Ovary (tissue), 9 donors: ENCODE data around the gene DRC1. TPM values are rescaled to one million over a fixed set of nuclear protein-coding genes. Genes with fewer than 3 reads are reported as not detected.

ENCODE experiments used
- DNase-seq, 5 donors: peaks; one replicate each; pipeline ENCODE4 v3.0.0-alpha.2; 2019 to 2020
- H3K27ac ChIP-seq, 2 donors: fragments of 200-600 bp; one replicate each; pipeline versions ENCODE4 v1.5.1 to v1.8.0; 2019 to 2022
- H3K27me3 ChIP-seq: fragments of 200-600 bp; one replicate; pipeline ENCODE4 v1.8.0; 2022
- H3K36me3 ChIP-seq: fragments of 200-600 bp; sonication (generic); one replicate; pipeline ENCODE4 v1.5.1; 2019
- H3K4me1 ChIP-seq: one replicate; pipeline ENCODE4 v1.8.1; 2013; ENCODE audit warnings: mild to moderate bottlenecking, moderate library complexity; ENCODE audit not compliant: insufficient read depth
- H3K4me3 ChIP-seq: fragments of 200-600 bp; sonication (generic); one replicate; pipeline ENCODE4 v1.5.1; 2017
- H3K9me3 ChIP-seq, 2 donors: fragments of 200-600 bp in 1 of 2; sonication (generic) in 1 of 2; one replicate each; pipeline versions ENCODE4 v1.5.1 to v1.8.1; 2013 to 2019; ENCODE audit warnings: mild to moderate bottlenecking in 1 of 2, moderate library complexity in 1 of 2
- EP300 ChIP-seq: sonication (generic); formaldehyde crosslinking; IDR thresholded peaks from one replicate; pipeline ENCODE4 v1.6.1; 2017; ENCODE audit warnings: antibody characterized with exemption
- POLR2A ChIP-seq: fragments of 450-650 bp; IDR thresholded peaks from one replicate; pipeline ENCODE4 v1.6.1; 2017; ENCODE audit warnings: antibody characterized with exemption, mild to moderate bottlenecking, moderate library complexity
- WGBS, 3 donors: extraction: QIAGEN DNeasy Blood & Tissue Kit in 1 of 3; methylation state at CpG; one replicate each; pipeline versions ENCODE4 v1.1.5 to v1.1.7; 2013 to 2017; 5-methylcytosine and 5-hydroxymethylcytosine counted together
- intact Hi-C, 4 donors: fragments of 100-400 bp; cut with DNase I; formaldehyde crosslinking; loops; one replicate each; pipeline versions ENCODE4 v1.11.0 to v1.15.1; 2022 to 2023
- polyA plus RNA-seq, 2 donors: library from polyadenylated mRNA; stranded (reverse); fragments of 200-250 nt in 1 of 2; fragments of 350-450 nt in 1 of 2; fragmentation: Illumina TruSeq in 1 of 2; extraction: RNeasy Lipid Tissue Mini Kit (QIAGEN cat#74804) in 1 of 2; gene quantifications; one replicate each; pipeline ENCODE4 v1.2.3, GENCODE V29; 2013 to 2014
- total RNA-seq, 7 donors: library from RNA; depleted of rRNA in 2 of 7; stranded (reverse); fragments of >200 nt in 2 of 7; fragmentation: NEBNext Ultra II Directional in 3 of 7; extraction: Animal tissue kit (Norgen Biotek cat#: 25700) in 3 of 7; gene quantifications; one replicate each; pipeline versions ENCODE4 v1.1.0 to v1.2.4, GENCODE V29; 2016 to 2023
- TF ChIP-seq, protein P1 (sequence below), 3 donors: fragments of 450-650 bp in 2 of 3; fragments of 200-600 bp in 1 of 3; IDR thresholded peaks; one replicate each; pipeline versions ENCODE4 v1.5.1 to v1.8.0; 2016 to 2022; ENCODE audit warnings: antibody characterized with exemption in 3 of 3, mild to moderate bottlenecking in 1 of 3
- donor health status: DM: no; HTN: no; CAD: no; lungs with moderate emphysema.
- donor health status: DM: no; HTN: no; CAD: no.
- donor health status: Bipolar disorder and iron deficiency.
- donor health status: DM: yes; HTN: yes; CAD: no.
- donor health status: DM: no; HTN: no; CAD: no.
- donor health status: DM: yes; HTN: yes; CAD: no.

Gene DRC1
- total and polyA plus RNA-seq, 9 donors: 0.05 to 11.8 (median 1.2) TPM; not detected in 3

GRCh38 chr2:26469092-26469710, 67.5 kb downstream of the DRC1 start:
- Histone ChIP-seq H3K27me3 (no peaks in the 10 kb centered on the region), H3K36me3 (no peaks in the 10 kb centered on the region), H3K9me3 (no peaks in the 10 kb centered on the region), H3K4me1 (no peaks in the 10 kb centered on the region), H3K27ac (no peak overlapping the region), H3K4me3 (no peak overlapping the region)
- TF ChIP-seq EP300: no peak
- TF ChIP-seq POLR2A: no peak
- TF ChIP-seq, protein P1, sequence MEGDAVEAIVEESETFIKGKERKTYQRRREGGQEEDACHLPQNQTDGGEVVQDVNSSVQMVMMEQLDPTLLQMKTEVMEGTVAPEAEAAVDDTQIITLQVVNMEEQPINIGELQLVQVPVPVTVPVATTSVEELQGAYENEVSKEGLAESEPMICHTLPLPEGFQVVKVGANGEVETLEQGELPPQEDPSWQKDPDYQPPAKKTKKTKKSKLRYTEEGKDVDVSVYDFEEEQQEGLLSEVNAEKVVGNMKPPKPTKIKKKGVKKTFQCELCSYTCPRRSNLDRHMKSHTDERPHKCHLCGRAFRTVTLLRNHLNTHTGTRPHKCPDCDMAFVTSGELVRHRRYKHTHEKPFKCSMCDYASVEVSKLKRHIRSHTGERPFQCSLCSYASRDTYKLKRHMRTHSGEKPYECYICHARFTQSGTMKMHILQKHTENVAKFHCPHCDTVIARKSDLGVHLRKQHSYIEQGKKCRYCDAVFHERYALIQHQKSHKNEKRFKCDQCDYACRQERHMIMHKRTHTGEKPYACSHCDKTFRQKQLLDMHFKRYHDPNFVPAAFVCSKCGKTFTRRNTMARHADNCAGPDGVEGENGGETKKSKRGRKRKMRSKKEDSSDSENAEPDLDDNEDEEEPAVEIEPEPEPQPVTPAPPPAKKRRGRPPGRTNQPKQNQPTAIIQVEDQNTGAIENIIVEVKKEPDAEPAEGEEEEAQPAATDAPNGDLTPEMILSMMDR (IDR thresholded peaks at IDR 0.05): no peak
- intact Hi-C loops: no loop called here
- WGBS, 3 donors: 19 to 27% (median 22%) methylated on average over 5 of the region's 5 CpGs
- DNase-seq: no peak

DNA sequence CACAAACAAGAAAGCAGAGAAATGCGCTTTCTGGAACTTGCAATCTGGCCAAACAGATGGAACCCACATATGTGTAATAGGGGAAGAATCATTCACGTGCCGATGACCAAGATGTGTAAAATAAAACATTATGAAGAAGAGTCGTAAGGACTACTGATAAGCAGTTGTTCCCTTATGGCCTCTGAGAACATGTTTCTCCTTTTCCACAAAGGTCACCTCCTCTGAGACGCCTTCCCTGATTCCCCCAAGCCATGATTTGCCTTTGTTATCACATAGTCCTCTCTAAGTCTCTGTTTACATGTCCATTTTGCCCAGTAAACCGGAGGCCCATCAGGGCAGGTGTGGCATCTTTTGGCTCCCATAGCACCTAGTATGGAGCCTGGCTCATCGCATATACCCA, 68.2 kb downstream of the DRC1 start:
- Histone ChIP-seq H3K27ac (no peak overlapping the region), H3K27me3 (no peaks in the 10 kb centered on the region), H3K4me1 (no peaks in the 10 kb centered on the region), H3K4me3 (no peak overlapping the region), H3K9me3 (no peaks in the 10 kb centered on the region), H3K36me3 (no peaks in the 10 kb centered on the region)
- DNase-seq: no peak
- TF ChIP-seq, protein P1 (IDR thresholded peaks at IDR 0.05): no peak
- TF ChIP-seq EP300 (no peak), POLR2A (no peak)
- 93 to 96% (median 94%) methylated on average over 7 of the region's 7 CpGs for WGBS, 3 donors
- intact Hi-C loops: no loop called here

GRCh38 chr2:26470601-26471260, 69.0 kb downstream of the DRC1 start:
- Histone ChIP-seq H3K36me3 (no peaks in the 10 kb centered on the region), H3K9me3 (no peaks in the 10 kb centered on the region), H3K27ac (no peak overlapping the region), H3K4me1 (no peaks in the 10 kb centered on the region), H3K4me3 (no peak overlapping the region), H3K27me3 (no peaks in the 10 kb centered on the region)
- 90 to 95% (median 94%) methylated on average over 9 of the region's 9 CpGs for WGBS, 3 donors
- no peak for TF ChIP-seq POLR2A
- no peak for TF ChIP-seq EP300
- TF ChIP-seq, protein P1 (IDR thresholded peaks at IDR 0.05): no peak
- intact Hi-C loops: no loop called here
- no peak for DNase-seq

- intact Hi-C loops: no loop called here
- Histone ChIP-seq H3K9me3 (no peaks in the 10 kb centered on the region), H3K4me3 (no peak overlapping the region), H3K4me1 (no peaks in the 10 kb centered on the region), H3K27ac (no peak overlapping the region), H3K27me3 (no peaks in the 10 kb centered on the region), H3K36me3 (no peaks in the 10 kb centered on the region)
- TF ChIP-seq EP300 (no peak), POLR2A (no peak)
- TF ChIP-seq, protein P1 (IDR thresholded peaks at IDR 0.05): no peak
- DNase-seq: no peak
- 29 to 44% (median 40%) methylated on average over 2 of the region's 2 CpGs for WGBS, 3 donors
These were observed 69.6 kb downstream of the DRC1 start for GRCh38 chr2:26471289-26471688.
